Endothelial cell of umbilical vein (primary cell): Measurements from ENCODE around the gene ZNF672. TPM values are rescaled to one million over a fixed set of nuclear protein-coding genes. Genes with fewer than 3 reads are reported as not detected.

Experiments
- BruUV-seq: library from RNA; stranded (reverse); fragments of 400-500 nt; replicated peaks from 2 replicates; lab custom pipeline; 2021; lab: Mats Ljungman, UMichigan
- CTCF ChIA-PET: fragments of 300-600, 350-600 bp; sonication (Branson Sonifier 250); formaldehyde crosslinking; loops from one replicate; lab custom pipeline; 2021; ENCODE audit warnings: antibody characterized with exemption, inconsistent platforms; lab: Charles Lee
- POLR2A ChIA-PET: fragments of 300-600, 350-600 bp; sonication (Branson Sonifier 250); formaldehyde crosslinking; loops from one replicate; lab custom pipeline; 2021; ENCODE audit warnings: antibody characterized with exemption, inconsistent platforms; lab: Charles Lee
- DNase-seq: peaks from one replicate; pipeline ENCODE4 v3.0.0-alpha.2; 2011; ENCODE audit warnings: low read depth, low spot score
- FAIRE-seq: peaks from 2 replicates; lab custom pipeline; 2011; peaks lifted over from hg19 to GRCh38; lab: Jason Lieb, UNC
- H2AFZ ChIP-seq: 2 replicates; pipeline ENCODE4 v1.6.0; 2012; ENCODE audit warnings: low read depth, low read length, control low read depth, inconsistent platforms
- H3K27ac ChIP-seq: 2 replicates; pipeline ENCODE4 v1.5.1; 2011; ENCODE audit warnings: low read depth, mild to moderate bottlenecking, control low read depth, low read length, moderate library complexity; ENCODE audit not compliant: insufficient read depth
- H3K27me3 ChIP-seq, 2 experiments: 2 replicates each; pipeline versions ENCODE4 v1.6.0 to v1.6.1; 2011; ENCODE audit warnings: low read length in 2 of 2, mixed read lengths in 1 of 2; ENCODE audit not compliant: control insufficient read depth in 2 of 2, insufficient read depth in 2 of 2
- H3K36me3 ChIP-seq, 2 experiments: 2 replicates in 1 of 2; 3 replicates in 1 of 2; pipeline ENCODE4 v1.5.1; 2011; ENCODE audit warnings: low read length in 2 of 2, mild to moderate bottlenecking in 1 of 2, moderate library complexity in 1 of 2; ENCODE audit not compliant: control insufficient read depth in 2 of 2, insufficient read depth in 2 of 2; ENCODE audit errors: extremely low read depth in 1 of 2
- H3K4me1 ChIP-seq: 3 replicates; pipeline ENCODE4 v1.5.1; 2011; ENCODE audit warnings: mild to moderate bottlenecking, low read length; ENCODE audit not compliant: control insufficient read depth, insufficient read depth; ENCODE audit errors: extremely low read depth
- H3K4me2 ChIP-seq: 2 replicates; pipeline ENCODE4 v1.6.1; 2011; ENCODE audit warnings: low read length, control low read depth, mixed read lengths; ENCODE audit not compliant: insufficient read depth
- H3K4me3 ChIP-seq, 3 experiments: fragments of 200-600 bp in 1 of 3; sonication (generic), shearing (Covaris generic) in 1 of 3; replicated peaks in 1 of 3; 2 replicates each; pipeline ENCODE4 v1.5.1; 2011 to 2016; ENCODE audit warnings: control low read depth in 3 of 3, low read length in 3 of 3, mild to moderate bottlenecking in 2 of 3, inconsistent platforms in 1 of 3, low read depth in 1 of 3, moderate library complexity in 1 of 3; ENCODE audit not compliant: insufficient read depth in 1 of 3
- H3K79me2 ChIP-seq: 2 replicates; pipeline ENCODE4 v1.6.0; 2012; ENCODE audit warnings: low read length, inconsistent platforms; ENCODE audit not compliant: control insufficient read depth, insufficient read depth
- H3K9ac ChIP-seq: replicated peaks from 2 replicates; pipeline ENCODE3; 2011; ENCODE audit warnings: low read length, control low read depth; ENCODE audit not compliant: insufficient read depth; ENCODE audit errors: extremely low read depth
- H3K9me1 ChIP-seq: replicated peaks from 3 replicates; pipeline ENCODE4 v1.6.0; 2011; ENCODE audit warnings: mild to moderate bottlenecking, low read length; ENCODE audit not compliant: control insufficient read depth, insufficient read depth; ENCODE audit errors: extremely low read depth
- H3K9me3 ChIP-seq: replicated peaks from 2 replicates; pipeline ENCODE4 v1.5.1; 2012; ENCODE audit warnings: low read length, inconsistent platforms; ENCODE audit not compliant: control insufficient read depth, insufficient read depth
- H4K20me1 ChIP-seq: replicated peaks from 2 replicates; pipeline ENCODE3; 2011; ENCODE audit warnings: mild to moderate bottlenecking, low read length; ENCODE audit not compliant: control insufficient read depth, insufficient read depth; ENCODE audit errors: extremely low read depth
- EZH2 ChIP-seq: IDR thresholded peaks from 2 replicates; pipeline ENCODE4 v1.6.1; 2012; ENCODE audit warnings: borderline replicate concordance, low read depth, mild to moderate bottlenecking, moderate library complexity, low read length, inconsistent platforms; ENCODE audit not compliant: severe bottlenecking
- FOS ChIP-seq: IDR thresholded peaks from 2 replicates; pipeline ENCODE4 v1.6.1; 2011; ENCODE audit warnings: mild to moderate bottlenecking, low read length, moderate library complexity, borderline replicate concordance; ENCODE audit not compliant: insufficient read depth
- JUN ChIP-seq: IDR thresholded peaks from 2 replicates; pipeline ENCODE4 v1.6.1; 2011; ENCODE audit warnings: borderline replicate concordance, low read depth; ENCODE audit not compliant: insufficient read length, insufficient read depth
- MYC ChIP-seq: IDR thresholded peaks from one replicate; pipeline ENCODE4 v1.6.1; 2011; ENCODE audit warnings: mild to moderate bottlenecking, low read depth, low read length
- POLR2A ChIP-seq: IDR thresholded peaks from 2 replicates; pipeline ENCODE4 v1.6.1; 2012; ENCODE audit warnings: low read depth, mild to moderate bottlenecking, control low read depth, low read length
- dilution Hi-C: fragments of 300-500 bp; cut with MboI; formaldehyde crosslinking; loops from one replicate; pipeline ENCODE4 v1.15.0; 2019; ENCODE audit warnings: low sequenced_read_pairs; ENCODE audit not compliant: extremely low pct_ligation_motif_present
- intact Hi-C: fragments of 100-400 bp; cut with micrococcal nuclease; formaldehyde crosslinking; loops from one replicate; pipeline ENCODE4 v1.10.0; 2022
- polyA plus RNA-seq, 4 experiments: library from polyadenylated mRNA; depleted of rRNA in 3 of 4; stranded (reverse) in 3 of 4; unstranded in 1 of 4; fragments of >200 nt; gene quantifications; 2 replicates each; pipeline versions ENCODE4 v1.2.1 to v1.2.3, GENCODE V29; 2011 to 2012; ENCODE audit warnings: missing spikeins in 1 of 4
- total RNA-seq: library from RNA; stranded (reverse); gene quantifications from 2 replicates; pipeline ENCODE4 v1.2.3, GENCODE V29; 2021
- TF ChIP-seq, protein P1 (sequence below), 2 donors: IDR thresholded peaks; 1 replicate in 1 of 2; 2 replicates in 1 of 2; pipeline ENCODE4 v1.5.1; 2011; ENCODE audit warnings: low read length in 2 of 2, mild to moderate bottlenecking in 2 of 2, moderate library complexity in 2 of 2, control low read depth in 1 of 2, inconsistent platforms in 1 of 2, low read depth in 1 of 2; ENCODE audit not compliant: insufficient read depth in 1 of 2; ENCODE audit errors: extremely low read depth in 1 of 2

The ZNF672 gene
- total and polyA plus RNA-seq, 2 donors (not counting 3 experiments of a cell fraction or from before 2014, with no cell fraction given), result 20.1 to 29.6 TPM

DNA sequence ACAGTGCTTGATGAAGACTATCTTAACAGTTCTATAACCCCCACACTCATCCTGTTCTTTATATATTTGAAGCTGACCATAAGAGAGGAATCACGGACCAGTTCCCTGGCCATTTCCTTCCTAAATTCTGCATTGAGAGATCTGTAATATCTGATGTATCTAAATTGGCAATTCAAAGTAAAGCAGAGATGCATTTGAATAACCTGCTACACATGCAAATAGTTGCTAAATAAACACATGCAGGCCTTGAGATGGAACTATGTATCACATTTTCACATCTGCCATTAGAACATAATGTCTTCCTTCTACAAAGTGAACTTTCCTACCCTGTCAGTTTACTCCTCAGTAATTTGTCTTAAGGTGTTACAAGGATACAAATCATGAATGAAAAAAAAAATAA is 47.6 kb downstream of the ZNF672 start:
- no peak overlapping the region for H3K4me2 ChIP-seq
- no peaks in the 10 kb centered on the region for H3K4me1 ChIP-seq
- POLR2A ChIA-PET, result no interaction called here
- peaks cover 1 to 11% of the 10 kb centered on the region in 2 experiments for H3K27me3 ChIP-seq
- no peaks in the 10 kb centered on the region for H3K9me1 ChIP-seq
- no peak for FAIRE-seq
- DNase-seq, result no peak
- H3K36me3 ChIP-seq, result no peaks in the 10 kb centered on the region
- dilution Hi-C loops (no loop called here), intact Hi-C loops (no loop called here)
- no TSS peak for BruUV-seq
- H2AFZ ChIP-seq, result no peak overlapping the region
- CTCF ChIA-PET, result no interaction called here
- no peak overlapping the region for H3K4me3 ChIP-seq
- no peak overlapping the region for H3K9ac ChIP-seq
- no peak overlapping the region for H3K27ac ChIP-seq
- H3K79me2 ChIP-seq, result no peaks in the 10 kb centered on the region
- no peaks in the 10 kb centered on the region for H3K9me3 ChIP-seq
- H4K20me1 ChIP-seq, result no peaks in the 10 kb centered on the region
- TF ChIP-seq, protein P1, sequence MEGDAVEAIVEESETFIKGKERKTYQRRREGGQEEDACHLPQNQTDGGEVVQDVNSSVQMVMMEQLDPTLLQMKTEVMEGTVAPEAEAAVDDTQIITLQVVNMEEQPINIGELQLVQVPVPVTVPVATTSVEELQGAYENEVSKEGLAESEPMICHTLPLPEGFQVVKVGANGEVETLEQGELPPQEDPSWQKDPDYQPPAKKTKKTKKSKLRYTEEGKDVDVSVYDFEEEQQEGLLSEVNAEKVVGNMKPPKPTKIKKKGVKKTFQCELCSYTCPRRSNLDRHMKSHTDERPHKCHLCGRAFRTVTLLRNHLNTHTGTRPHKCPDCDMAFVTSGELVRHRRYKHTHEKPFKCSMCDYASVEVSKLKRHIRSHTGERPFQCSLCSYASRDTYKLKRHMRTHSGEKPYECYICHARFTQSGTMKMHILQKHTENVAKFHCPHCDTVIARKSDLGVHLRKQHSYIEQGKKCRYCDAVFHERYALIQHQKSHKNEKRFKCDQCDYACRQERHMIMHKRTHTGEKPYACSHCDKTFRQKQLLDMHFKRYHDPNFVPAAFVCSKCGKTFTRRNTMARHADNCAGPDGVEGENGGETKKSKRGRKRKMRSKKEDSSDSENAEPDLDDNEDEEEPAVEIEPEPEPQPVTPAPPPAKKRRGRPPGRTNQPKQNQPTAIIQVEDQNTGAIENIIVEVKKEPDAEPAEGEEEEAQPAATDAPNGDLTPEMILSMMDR (IDR thresholded peaks at IDR 0.05; ENCODE audit: extremely low read depth in 1 of 2, insufficient read depth in 1 of 2, low read depth in 1 of 2, low read length in 2 of 2), result no peak
- TF ChIP-seq JUN (no peak), EZH2 (no peak), MYC (no peak), FOS (no peak), POLR2A (no peak)
